Measurements from ENCODE around the gene LILRB3.
"Not testable (repeated sequence)": the region's sequence is repeated elsewhere in the genome, so short reads cannot be mapped to it uniquely, and the experiment has no call there.

LILRB3 gene

DNA sequence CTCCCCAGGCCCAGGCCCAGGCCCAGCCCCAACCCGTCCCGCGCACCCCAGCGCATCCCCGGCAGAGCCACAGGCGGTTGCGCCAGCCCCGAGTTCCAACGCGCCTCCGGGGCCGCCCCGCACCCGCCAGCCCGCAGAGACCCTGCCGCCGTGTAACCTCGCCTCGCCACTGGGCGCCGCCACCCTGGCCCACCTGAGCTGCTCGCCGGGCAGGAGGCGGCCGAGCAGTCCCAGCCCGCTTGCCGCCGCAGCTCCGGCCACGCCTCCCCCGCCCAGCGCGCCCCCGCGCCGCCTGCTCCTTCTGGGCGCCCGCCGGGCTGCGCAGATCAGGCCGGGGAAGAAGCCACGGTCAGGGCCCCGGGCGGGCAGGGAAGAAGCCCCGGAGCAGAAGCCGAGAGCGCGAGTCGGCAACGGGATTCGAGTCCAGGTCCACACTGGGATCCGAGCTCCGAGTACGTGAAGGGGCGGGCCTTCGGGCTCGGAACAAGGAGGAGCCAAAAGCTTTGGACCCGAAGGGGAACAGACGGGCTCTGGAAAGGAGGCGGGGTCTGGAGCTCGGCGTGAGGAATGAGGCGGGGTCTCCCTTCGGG is 33.6 kb downstream of the LILRB3 start, which contains the start of gene MBOAT7:
MBOAT7 (minus strand) TSS at position 436 of the 590 bp plus-strand sequence. CDS start 1,072 bp downstream, outside the sequence.
- Histone ChIP-seq H3K79me2 (ENCODE audit: control insufficient read depth, insufficient read depth, low read length, unreplicated experiment) (peaks cover 45% of the 10 kb centered on the region), H3K27me3 (ENCODE audit: insufficient read depth, low read length) (no peaks in the 10 kb centered on the region), H3K4me3 (ENCODE audit: low read depth, low read length) (peak within 1 kb of the TSS; percentile 98), H3K4me1 (ENCODE audit: control insufficient read depth, insufficient read depth, low read length, unreplicated experiment) (peaks cover 8% of the 10 kb centered on the region), H2AFZ (ENCODE audit: low read length, unreplicated experiment) (peak within 1 kb of the TSS; percentile 76), H3K36me3 (ENCODE audit: insufficient read depth, low read length) (no peaks in the 10 kb centered on the region), H3K27ac (ENCODE audit: low read depth, low read length) (peak within 1 kb of the TSS; percentile 99)

DNA sequence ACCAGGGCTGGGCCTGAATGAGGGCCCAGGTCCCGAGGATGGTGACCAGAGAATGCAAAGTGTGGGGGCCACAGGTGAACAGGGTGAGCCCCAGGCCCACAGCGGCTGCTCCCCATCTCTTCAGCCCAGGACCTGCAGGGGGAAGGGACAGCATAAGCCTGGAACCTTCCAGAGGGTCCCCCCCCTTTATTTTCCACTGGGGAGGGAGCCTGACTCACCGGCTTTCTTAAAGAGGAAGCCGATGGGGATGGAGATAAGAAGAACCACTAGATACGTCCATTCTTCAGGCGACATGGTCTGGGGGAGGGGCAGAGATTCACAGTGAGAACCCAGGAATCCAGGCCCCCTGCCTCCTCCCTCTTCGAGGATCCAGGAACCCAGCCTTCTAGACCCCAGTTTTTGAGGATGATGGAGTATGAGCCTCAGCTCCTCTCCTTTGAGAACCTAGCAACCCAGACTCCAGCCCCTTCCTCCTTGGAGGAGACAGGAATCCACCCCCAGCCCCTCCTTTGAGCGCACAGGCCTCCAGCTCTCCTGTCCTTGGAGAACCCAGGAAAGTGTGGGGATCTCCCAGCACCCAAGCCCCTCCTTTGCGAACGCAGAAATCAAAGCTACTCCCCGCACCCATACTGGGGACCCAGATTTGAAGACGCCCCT is 34.5 kb downstream of the LILRB3 start:
- Histone ChIP-seq H3K79me2 (ENCODE audit: control insufficient read depth, insufficient read depth, low read length, unreplicated experiment) (peaks cover 44% of the 10 kb centered on the region), H3K27ac (ENCODE audit: low read depth, low read length) (peak overlapping the region; percentile 99)

DNA sequence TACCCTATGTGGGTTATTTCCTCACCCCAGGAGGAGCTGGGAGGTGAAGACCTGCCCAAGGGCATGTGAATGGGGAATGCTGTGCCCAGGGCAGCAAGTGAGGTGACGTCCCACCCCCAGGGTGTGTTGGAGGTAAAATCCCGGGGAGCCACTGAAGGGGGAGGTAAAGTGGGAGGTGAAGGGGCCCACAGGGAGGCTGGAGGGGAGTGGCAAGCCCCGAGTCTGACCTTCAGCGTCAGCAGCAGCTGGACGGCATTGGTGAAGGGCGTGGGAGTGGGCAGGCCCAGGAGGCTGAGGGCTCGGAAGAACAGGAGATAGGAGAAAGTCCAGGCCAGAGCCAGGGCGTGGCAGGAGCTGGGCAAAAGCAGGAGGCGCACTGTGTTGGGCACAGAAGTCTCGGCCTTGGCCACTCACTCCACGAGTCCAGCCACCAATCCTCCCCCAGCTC is 35.8 kb downstream of the LILRB3 start:
- H2AFZ ChIP-seq (ENCODE audit: low read length, unreplicated experiment) = no peak overlapping the region
- H3K79me2 ChIP-seq (ENCODE audit: control insufficient read depth, insufficient read depth, low read length, unreplicated experiment) = peaks cover 31% of the 10 kb centered on the region
- H3K27ac ChIP-seq (ENCODE audit: low read depth, low read length) = no peak overlapping the region
- 0 out of 2 replicates have a peak, but pooled peaks cover 5% of the 10 kb centered on the region for H3K36me3 ChIP-seq (ENCODE audit: insufficient read depth, low read length)
- H3K27me3 ChIP-seq (ENCODE audit: insufficient read depth, low read length) = no peaks in the 10 kb centered on the region
- H3K4me1 ChIP-seq (ENCODE audit: control insufficient read depth, insufficient read depth, low read length, unreplicated experiment) = peaks cover under 1% of the 10 kb centered on the region
- no peak overlapping the region for H3K4me3 ChIP-seq (ENCODE audit: low read depth, low read length)

More for the DNA sequence above, 34.5 kb downstream of the LILRB3 start:
- Histone ChIP-seq H3K27me3 (ENCODE audit: insufficient read depth, low read length) (no peaks in the 10 kb centered on the region), H3K36me3 (ENCODE audit: insufficient read depth, low read length) (0 out of 2 replicates have a peak, but pooled peaks cover under 1% of the 10 kb centered on the region), H2AFZ (ENCODE audit: low read length, unreplicated experiment) (no peak overlapping the region), H3K4me1 (ENCODE audit: control insufficient read depth, insufficient read depth, low read length, unreplicated experiment) (peaks cover 8% of the 10 kb centered on the region), H3K4me3 (ENCODE audit: low read depth, low read length) (peak overlapping the region; percentile 85)

DNA sequence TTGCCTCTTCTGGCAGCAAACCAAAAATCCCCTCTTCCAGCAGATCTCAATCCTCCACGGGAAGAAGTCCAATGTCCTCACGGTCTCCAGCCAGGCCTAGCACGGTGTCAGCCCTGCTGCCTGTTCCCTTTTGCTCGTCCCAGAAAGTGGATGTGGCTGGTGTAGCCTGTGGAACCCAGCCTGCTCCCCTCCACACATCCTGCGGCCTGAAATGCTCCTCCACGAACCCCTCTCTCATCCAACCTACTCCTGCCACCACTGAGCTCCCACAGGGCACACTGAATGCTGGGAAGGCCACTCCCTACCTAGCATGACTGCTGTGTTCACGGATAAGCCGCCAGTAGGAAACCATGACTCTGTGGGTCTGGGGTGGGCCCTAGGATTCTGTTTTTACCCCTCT is 36.5 kb downstream of the LILRB3 start:
- H2AFZ ChIP-seq (ENCODE audit: low read length, unreplicated experiment) = no peak overlapping the region
- H3K4me3 ChIP-seq (ENCODE audit: low read depth, low read length) = no peak overlapping the region
- no peaks in the 10 kb centered on the region for H3K4me1 ChIP-seq (ENCODE audit: control insufficient read depth, insufficient read depth, low read length, unreplicated experiment)
- no peaks in the 10 kb centered on the region for H3K27me3 ChIP-seq (ENCODE audit: insufficient read depth, low read length)
- 0 out of 2 replicates have a peak, but pooled peaks cover 5% of the 10 kb centered on the region for H3K36me3 ChIP-seq (ENCODE audit: insufficient read depth, low read length)
- no peak overlapping the region for H3K27ac ChIP-seq (ENCODE audit: low read depth, low read length)
- H3K79me2 ChIP-seq (ENCODE audit: control insufficient read depth, insufficient read depth, low read length, unreplicated experiment) = peaks cover 26% of the 10 kb centered on the region

DNA sequence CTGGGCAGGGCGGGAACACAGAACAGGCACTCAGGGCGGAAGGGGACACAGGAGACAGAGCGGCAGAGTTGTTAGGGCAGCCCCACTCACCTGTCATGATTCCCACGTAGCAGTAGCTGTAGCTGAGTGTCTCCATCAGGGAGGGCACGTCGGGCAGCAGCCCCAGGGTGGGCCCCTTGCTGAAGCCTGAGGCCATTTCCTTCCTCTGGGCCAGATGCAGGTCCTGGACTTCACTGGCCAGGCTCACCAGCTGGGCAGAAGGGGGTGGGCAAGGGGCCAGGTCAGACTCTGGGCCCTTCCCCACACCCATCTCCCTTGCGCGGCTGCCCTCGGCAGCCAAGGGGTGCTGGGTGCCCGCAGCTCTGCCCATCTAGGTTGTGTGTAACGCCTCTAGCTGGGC is 39.4 kb downstream of the LILRB3 start:
- Histone ChIP-seq H3K36me3 (ENCODE audit: insufficient read depth, low read length) (0 out of 2 replicates have a peak, but pooled peaks cover 5% of the 10 kb centered on the region), H3K4me3 (ENCODE audit: low read depth, low read length) (no peak overlapping the region), H3K4me1 (ENCODE audit: control insufficient read depth, insufficient read depth, low read length, unreplicated experiment) (no peaks in the 10 kb centered on the region), H3K79me2 (ENCODE audit: control insufficient read depth, insufficient read depth, low read length, unreplicated experiment) (peaks cover 20% of the 10 kb centered on the region), H3K27me3 (ENCODE audit: insufficient read depth, low read length) (no peaks in the 10 kb centered on the region), H3K27ac (ENCODE audit: low read depth, low read length) (no peak overlapping the region), H2AFZ (ENCODE audit: low read length, unreplicated experiment) (no peak overlapping the region)

DNA sequence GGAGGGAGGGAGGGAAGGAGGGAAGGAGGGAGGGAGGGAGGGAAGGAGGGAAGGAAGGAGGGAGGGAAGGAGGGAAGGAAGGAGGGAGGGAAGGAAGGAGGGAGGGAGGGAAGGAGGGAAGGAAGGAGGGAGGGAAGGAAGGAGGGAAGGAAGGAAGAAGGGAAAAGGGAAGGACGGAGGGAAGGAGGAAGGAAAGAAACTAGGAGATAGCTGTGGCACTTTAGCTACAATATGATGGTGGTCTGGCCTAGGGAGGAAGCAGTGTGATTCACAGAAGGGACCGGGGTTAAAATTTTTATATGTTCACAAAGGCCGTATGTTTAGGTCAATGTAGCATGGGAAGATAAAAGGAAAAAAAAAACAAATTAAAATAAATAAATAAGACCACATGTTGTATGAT is 40.9 kb downstream of the LILRB3 start:
- not testable (repeated sequence) for H2AFZ ChIP-seq (ENCODE audit: low read length, unreplicated experiment); H3K4me3 ChIP-seq (ENCODE audit: low read depth, low read length); H3K27ac ChIP-seq (ENCODE audit: low read depth, low read length); H3K79me2 ChIP-seq (ENCODE audit: control insufficient read depth, insufficient read depth, low read length, unreplicated experiment); H3K36me3 ChIP-seq (ENCODE audit: insufficient read depth, low read length); H3K4me1 ChIP-seq (ENCODE audit: control insufficient read depth, insufficient read depth, low read length, unreplicated experiment); H3K27me3 ChIP-seq (ENCODE audit: insufficient read depth, low read length)

DNA sequence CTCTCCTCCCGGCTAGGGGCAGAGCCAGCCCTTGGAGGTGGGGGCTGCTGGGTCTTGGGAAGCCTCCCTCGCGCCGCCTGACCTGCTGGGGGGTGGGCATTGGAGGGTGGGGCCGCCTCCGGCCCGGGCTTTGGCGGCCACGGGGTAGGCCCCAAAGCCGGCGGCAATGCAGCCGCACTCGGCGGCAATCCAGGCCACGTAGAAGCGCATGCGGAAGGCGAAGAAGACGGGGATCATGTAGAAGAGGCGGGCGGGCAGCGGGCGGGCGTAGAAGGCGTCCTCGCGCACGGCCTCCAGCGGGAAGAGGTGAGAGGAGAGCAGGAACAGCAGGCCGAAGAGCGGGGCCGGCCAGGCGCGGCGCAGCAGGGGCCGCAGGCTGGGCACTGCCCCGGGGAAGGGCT is 42.1 kb downstream of the LILRB3 start:
- no peaks in the 10 kb centered on the region for H3K79me2 ChIP-seq (ENCODE audit: control insufficient read depth, insufficient read depth, low read length, unreplicated experiment)
- no peaks in the 10 kb centered on the region for H3K27me3 ChIP-seq (ENCODE audit: insufficient read depth, low read length)
- H3K4me1 ChIP-seq (ENCODE audit: control insufficient read depth, insufficient read depth, low read length, unreplicated experiment) = no peaks in the 10 kb centered on the region
- no peak overlapping the region for H3K27ac ChIP-seq (ENCODE audit: low read depth, low read length)
- H3K36me3 ChIP-seq (ENCODE audit: insufficient read depth, low read length) = 0 out of 2 replicates have a peak, but pooled peaks cover 5% of the 10 kb centered on the region
- no peak overlapping the region for H3K4me3 ChIP-seq (ENCODE audit: low read depth, low read length)
- no peak overlapping the region for H2AFZ ChIP-seq (ENCODE audit: low read length, unreplicated experiment)

DNA sequence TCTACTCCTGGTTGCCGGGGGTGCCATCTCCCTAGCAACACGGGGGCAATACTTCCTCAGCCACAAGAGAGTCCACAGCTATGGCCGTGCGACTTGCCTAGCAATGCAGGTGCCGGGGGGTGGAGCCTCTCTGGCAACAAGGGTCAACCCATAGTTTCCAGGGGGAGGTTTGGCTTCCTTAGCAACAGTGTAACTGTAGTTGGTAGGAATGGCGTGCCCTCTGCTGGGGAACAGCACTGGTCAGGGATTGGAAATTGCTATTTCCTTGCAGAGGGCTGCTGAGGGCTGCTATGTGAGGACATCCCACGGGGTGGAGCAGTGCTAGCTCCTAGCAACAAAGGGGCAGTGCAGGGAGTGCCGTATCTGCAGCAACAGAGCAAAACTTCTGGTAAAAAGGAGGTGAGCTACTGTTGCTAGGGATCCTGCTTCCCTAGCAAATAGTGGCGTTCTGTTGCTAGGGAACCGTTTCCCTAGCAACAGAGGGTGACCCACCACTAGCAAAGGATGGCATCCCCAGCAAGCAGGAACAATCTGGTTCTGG is 42.8 kb downstream of the LILRB3 start:
- Histone ChIP-seq H3K79me2 (ENCODE audit: control insufficient read depth, insufficient read depth, low read length, unreplicated experiment) (no peaks in the 10 kb centered on the region), H2AFZ (ENCODE audit: low read length, unreplicated experiment) (no peak overlapping the region), H3K4me1 (ENCODE audit: control insufficient read depth, insufficient read depth, low read length, unreplicated experiment) (no peaks in the 10 kb centered on the region), H3K4me3 (ENCODE audit: low read depth, low read length) (no peak overlapping the region), H3K36me3 (ENCODE audit: insufficient read depth, low read length) (0 out of 2 replicates have a peak, but pooled peaks cover 5% of the 10 kb centered on the region), H3K27me3 (ENCODE audit: insufficient read depth, low read length) (no peaks in the 10 kb centered on the region), H3K27ac (ENCODE audit: low read depth, low read length) (no peak overlapping the region)

DNA sequence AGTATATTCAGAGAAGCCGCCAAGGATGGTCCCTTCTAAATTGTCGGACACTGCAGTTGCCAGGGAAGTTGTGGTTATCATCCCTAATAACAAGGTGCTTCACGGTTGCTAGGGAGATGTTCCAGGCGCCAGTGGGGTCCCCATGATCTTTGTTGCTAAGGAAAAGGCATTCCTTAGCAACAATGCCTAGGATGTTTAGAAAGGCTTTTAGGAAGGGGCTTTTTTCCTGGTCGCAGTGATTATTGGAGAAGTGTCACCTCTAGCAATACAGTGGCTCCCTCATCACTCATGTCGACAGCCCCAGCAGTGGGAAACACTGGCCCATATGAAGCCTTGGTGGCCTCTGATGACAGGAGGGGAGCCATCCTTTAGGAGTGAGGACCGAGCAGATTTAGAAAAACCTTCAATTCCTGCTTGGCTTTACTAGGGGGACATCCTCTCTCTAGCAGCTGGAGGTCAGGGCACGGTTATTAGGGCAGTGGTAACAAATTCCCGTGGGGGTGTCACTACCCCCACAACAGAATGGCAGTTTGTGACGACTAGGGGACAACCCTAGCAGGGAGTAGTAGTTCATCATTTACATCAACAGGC is 43.5 kb downstream of the LILRB3 start:
- H3K27ac ChIP-seq (ENCODE audit: low read depth, low read length) = no peak overlapping the region
- no peaks in the 10 kb centered on the region for H3K79me2 ChIP-seq (ENCODE audit: control insufficient read depth, insufficient read depth, low read length, unreplicated experiment)
- H3K36me3 ChIP-seq (ENCODE audit: insufficient read depth, low read length) = 0 out of 2 replicates have a peak, but pooled peaks cover 5% of the 10 kb centered on the region
- no peak overlapping the region for H2AFZ ChIP-seq (ENCODE audit: low read length, unreplicated experiment)
- H3K4me3 ChIP-seq (ENCODE audit: low read depth, low read length) = no peak overlapping the region
- no peaks in the 10 kb centered on the region for H3K4me1 ChIP-seq (ENCODE audit: control insufficient read depth, insufficient read depth, low read length, unreplicated experiment)
- H3K27me3 ChIP-seq (ENCODE audit: insufficient read depth, low read length) = no peaks in the 10 kb centered on the region

DNA sequence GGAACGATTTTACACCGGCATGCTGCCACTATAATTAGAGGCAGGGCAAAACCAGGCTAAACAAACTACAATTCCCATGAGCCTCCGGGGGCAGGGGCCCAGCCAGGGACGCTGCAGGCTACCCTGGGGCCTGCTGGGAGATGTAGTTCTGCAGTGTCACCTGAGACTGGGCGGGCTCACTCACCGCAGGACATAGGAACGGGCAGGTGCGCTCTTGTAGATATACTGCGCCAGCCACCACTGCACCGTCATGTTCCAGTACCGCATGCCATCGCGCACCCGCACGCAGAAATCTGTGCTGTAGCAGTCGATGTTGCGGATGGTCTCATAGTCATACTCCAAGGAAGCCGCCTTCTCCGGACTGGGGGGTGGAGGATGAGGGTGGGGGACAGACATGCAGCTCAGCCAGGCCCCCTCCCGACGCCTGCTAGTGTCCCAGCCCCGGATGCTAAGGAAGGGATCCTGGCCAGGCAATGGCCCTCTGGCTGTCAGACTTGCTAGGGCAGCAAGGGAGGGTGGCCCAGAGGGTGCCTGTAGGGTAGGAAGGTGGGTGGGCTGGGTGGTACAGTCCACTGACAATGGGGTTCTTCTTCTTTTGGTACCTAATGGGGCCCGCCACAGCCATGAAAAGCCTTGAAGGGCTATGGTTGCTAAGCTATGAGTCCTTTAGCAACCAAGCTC is 44.1 kb downstream of the LILRB3 start:
- Histone ChIP-seq H3K27me3 (ENCODE audit: insufficient read depth, low read length) (no peaks in the 10 kb centered on the region), H3K4me1 (ENCODE audit: control insufficient read depth, insufficient read depth, low read length, unreplicated experiment) (no peaks in the 10 kb centered on the region), H3K4me3 (ENCODE audit: low read depth, low read length) (no peak overlapping the region), H3K36me3 (ENCODE audit: insufficient read depth, low read length) (0 out of 2 replicates have a peak, but pooled peaks cover 5% of the 10 kb centered on the region), H2AFZ (ENCODE audit: low read length, unreplicated experiment) (no peak overlapping the region), H3K79me2 (ENCODE audit: control insufficient read depth, insufficient read depth, low read length, unreplicated experiment) (no peaks in the 10 kb centered on the region), H3K27ac (ENCODE audit: low read depth, low read length) (no peak overlapping the region)
